ENCODE data around the gene ZMYND8. TPM values are rescaled to one million over a fixed set of nuclear protein-coding genes. Genes with fewer than 3 reads are reported as not detected.

ZMYND8 gene
- polyA plus RNA-seq, 3 donors: 39.6 to 42.8 (median 41.2) TPM

DNA sequence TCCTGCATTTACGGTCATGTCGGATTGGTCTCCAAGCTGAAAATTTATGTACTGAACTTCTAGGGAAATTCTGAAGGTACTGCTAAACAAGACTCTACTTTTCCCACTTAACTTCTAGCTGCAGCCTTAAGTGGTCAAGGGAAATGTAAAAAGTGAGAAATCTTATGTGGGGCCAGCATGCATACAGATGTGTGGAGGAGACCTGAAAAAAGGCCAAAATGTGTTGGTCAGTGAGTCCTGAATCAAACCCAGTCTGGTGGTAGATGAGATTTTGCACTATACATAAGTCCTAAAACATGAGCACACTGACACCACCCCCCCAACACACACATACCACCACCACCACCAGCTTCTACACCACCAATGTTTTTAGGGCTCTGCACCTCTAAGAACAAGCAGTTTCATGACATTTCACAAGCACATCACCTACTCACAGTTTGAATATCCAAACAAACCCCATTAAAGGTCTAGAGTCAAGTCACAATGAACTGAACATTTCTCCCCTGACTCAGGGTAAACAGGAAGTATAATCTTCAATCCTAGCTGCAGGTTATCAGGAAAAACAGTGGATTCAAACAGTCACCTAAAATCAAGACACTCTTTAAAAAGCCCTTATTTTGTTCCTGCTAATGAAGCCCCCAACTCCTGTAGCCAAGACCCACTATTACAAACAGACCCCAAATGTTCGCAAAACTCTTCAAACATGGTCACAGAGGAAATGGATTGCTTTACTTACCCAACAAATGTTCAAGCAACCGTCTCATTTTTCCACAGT lies 1.6 kb downstream of the ZMYND8 start:
- no peak for DNase-seq (ENCODE audit: low read depth in 3 of 3, low spot score in 2 of 3)

DNA sequence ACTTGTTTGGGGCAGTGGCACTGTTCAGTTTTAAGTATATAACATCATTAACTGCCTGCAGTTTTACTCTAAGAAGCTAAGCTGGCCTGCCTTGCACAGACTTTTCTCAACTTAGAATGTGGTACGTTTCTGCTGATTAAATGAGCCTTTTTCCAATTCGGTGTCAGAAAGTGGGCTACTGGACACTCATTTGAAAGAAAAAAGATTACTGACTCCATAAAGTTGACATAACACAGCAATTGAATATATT lies 2.1 kb downstream of the ZMYND8 start:
- DNase-seq (ENCODE audit: low read depth in 3 of 3, low spot score in 2 of 3): no peak

DNA sequence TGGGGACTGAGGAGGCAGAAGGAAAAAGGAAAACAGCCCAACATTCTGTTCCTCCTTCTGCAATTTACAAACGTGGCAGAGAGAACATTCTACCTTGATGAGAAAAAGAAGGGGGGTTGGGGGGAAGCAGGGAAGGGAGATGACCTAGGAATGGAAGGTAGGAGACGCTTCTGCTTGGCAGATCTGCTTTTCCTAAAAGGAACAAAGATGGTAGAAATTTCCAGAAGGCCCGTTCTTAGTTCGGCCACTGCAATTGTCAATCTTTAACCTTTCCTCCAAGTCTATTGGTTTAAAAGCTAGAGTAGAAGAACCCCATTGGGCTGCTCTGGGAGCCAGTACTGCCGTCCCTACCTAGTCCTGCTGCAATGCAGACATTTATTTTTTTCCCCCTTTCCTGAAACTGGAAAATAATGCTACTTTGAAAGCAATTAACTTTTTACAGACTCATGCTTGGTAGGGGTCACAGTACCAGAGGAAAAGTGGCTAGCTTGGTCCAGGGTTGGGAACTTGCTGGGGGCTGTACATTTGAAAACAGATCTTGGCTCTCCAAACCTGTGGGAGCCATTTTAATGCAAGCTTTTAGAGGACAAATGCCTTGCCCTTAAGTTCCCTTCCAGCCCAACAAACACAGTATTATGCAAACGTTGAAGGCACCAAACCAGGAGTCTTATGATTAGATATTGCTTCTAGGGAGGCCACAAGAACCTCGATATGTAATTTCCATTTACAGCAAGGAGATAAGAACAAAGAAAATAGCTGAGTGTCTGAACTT lies 2.6 kb downstream of the ZMYND8 start:
- no peak for DNase-seq (ENCODE audit: low read depth in 3 of 3, low spot score in 2 of 3)

DNA sequence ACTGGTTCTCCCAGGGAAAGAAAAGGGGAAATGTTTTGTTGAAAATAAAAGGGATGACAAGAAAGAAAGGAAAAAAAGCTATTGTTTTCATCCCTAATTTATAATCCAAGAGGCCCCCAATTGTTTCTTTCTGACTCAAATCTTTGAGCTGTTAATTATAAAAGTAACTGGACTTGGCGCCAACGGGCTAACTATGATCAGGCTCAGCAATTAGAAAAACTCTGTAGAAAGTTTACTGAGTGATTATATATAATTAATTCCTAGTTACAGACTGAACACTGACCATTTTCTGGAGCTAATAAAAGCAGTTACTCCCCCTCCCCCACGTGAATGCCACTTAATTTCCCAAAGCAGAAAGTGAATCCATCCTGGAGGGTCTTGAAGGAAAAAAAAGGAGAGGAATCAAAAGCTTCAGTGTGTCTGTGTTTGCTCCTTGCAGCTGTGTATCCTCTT lies 3.2 kb downstream of the ZMYND8 start:
- no peak for DNase-seq (ENCODE audit: low read depth in 3 of 3, low spot score in 2 of 3)

DNA sequence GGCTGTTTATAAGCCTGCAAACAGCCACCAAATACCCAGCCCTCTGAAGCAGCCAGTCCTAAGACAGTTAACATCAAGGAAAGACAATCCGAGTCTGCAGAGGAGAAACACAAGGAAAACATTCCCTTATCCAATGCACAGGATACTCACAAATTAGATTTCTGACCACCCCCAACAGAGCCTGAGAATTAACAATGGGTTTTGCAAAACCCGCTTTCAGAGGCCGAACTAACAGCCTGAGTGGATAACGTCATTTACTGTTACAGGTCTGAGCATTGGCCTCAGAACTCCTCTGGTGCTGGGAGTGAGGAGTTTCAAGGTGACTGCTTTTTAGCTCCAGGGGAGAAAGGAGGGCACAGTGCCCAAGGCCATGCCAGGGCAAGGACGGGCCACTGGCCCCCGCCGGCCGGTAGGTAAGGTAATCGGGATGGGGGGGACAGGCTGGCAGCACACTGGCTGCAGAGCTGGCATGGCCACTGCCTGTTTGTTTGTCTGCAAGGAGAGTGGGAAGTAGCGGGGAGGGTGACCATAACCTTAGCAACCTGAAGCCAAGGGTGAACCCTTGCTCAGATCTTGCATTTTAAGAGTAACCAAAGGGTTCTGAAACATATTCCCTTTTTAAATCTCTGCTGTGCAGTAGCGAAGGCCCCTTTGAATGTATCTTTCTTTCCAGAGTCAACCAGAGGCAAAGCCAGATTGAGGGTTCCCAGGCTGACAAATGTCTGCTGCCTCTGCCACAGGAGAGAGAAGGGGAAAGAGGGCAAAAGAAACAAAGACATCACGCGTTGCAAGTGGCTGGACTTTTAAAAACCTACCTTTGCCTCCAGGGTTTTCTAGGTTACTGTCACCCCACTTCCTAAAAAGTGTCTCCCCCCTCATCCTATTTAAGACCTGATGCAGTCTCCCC lies 3.9 kb downstream of the ZMYND8 start:
- no peak for DNase-seq (ENCODE audit: low read depth in 3 of 3, low spot score in 2 of 3)

DNA sequence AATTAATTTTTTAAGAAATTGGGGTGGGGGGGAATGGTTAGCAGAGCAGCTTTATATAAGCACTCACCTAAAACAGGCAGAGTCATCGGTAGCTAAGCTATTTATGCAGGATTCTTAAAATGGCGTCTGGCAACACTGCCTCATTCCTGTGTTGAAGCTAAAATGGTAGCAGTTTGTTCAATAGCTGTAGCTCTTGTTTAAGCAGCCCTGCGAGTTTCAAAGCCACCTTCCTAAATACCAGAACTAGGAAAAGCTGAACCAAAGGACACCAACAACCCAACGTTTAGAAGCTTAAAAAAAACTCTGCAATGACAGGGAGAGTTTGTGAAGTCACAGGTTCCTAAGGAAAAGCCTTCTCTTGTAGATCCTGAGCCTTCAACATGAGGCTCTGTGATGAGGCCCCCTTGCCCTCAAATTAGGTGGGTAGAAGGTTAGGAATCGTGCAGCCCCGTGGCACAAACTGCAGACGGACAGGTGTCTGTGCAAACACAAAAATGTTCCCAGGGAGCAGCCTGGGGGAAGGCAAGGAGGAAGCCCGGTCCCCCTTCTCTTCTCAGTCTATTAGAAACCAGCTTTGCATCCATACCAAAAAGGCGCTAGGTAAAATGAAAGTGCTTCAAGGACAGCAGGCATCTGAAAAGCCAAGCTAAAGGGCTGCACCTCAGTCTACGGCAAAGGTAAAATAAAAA lies 4.7 kb downstream of the ZMYND8 start:
- DNase-seq (ENCODE audit: low read depth in 3 of 3, low spot score in 2 of 3): no peak

DNA sequence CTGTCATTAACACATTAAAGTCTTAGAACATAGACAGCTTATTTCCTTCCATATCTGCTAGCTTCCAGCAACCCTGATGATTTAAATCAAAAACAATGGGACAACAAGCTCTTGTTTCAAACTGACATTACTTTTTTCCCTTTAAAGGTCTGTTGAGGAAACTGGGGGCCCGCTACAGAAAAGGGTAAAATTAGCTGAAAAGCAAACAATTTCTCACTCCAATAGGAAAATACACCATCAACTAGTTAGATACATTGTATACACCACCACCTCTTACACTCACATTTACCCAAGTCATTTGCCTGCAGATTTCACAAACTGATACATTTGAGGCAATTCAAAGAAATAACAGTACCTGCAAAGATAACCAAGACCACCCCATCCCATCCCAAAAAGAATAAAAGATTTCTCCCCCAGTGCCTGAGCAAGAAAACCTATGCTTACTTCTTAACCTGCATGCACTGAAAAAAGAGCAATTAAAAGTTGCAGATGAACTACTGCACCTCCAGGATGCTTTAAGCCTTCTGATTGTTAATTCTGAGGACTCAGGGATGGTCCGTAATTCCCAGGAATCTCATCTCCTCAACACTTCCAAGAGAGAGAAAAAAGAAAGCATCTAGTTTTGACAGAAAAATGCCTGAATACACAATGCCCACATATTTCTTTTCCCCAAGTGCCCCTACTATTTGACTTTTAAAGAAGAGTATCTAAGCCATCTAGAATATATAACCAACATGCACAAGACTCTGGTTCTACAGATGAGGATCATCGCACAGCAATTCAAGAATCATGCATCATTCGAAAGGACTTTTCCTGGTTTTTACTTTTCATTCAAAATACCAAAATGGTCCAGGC lies 5.6 kb downstream of the ZMYND8 start:
- no peak for DNase-seq (ENCODE audit: low read depth in 3 of 3, low spot score in 2 of 3)

DNA sequence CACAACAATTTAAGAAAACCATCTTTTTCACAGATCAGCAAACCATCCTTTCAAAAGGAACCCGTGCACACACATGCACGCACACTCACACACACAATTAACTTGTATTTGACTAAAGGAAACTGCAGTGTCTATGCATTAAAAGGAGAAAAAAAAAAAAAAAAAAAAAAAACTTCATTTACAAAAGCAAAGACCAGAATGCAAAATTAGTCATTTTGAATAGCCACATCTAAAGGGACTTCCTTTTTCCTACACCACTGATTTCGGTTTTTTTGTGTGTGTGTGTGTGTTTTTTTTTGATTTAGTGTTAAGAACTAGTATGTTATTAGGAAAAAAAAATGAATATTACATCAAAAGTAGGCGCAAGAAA lies 6.3 kb downstream of the ZMYND8 start:
- no peak for DNase-seq (ENCODE audit: low read depth in 3 of 3, low spot score in 2 of 3)

DNA sequence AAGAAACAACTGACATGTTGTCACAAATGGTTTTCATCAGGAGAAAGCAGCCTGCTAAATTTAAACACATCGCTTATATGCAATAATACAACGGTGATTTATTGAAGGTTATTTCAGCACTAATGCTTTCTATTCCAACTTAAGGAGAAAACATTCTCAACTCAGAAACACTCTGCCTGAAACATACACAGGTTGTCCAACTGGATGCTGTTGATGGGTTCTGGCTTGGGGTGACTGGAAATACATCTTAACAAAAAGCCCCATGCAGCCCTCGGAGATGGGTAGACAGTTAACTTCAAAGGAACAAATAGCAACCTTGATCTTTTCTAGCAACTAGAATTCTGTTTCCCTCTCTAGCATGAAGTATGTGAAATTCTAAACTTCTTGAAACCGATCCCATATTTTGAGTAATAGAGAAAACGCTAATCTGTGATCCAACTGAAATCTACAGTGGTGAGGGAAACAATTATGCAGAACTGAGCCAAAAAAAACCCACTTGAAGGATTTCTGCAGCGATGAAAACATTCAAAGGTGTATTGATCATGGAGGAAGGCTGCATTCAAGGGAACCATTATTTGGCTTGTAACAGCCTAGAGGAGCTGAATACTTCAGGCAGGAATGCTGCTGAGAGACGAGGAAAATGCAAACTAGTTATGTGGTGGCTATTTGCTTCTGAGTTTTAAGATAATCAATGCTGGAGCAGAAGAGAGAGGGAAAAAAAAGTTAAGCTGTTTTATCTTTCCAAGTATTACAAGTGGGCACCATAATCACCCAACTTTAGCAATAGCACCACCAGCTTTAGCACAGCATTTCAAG lies 6.9 kb downstream of the ZMYND8 start:
- DNase-seq (ENCODE audit: low read depth in 3 of 3, low spot score in 2 of 3): no peak

DNA sequence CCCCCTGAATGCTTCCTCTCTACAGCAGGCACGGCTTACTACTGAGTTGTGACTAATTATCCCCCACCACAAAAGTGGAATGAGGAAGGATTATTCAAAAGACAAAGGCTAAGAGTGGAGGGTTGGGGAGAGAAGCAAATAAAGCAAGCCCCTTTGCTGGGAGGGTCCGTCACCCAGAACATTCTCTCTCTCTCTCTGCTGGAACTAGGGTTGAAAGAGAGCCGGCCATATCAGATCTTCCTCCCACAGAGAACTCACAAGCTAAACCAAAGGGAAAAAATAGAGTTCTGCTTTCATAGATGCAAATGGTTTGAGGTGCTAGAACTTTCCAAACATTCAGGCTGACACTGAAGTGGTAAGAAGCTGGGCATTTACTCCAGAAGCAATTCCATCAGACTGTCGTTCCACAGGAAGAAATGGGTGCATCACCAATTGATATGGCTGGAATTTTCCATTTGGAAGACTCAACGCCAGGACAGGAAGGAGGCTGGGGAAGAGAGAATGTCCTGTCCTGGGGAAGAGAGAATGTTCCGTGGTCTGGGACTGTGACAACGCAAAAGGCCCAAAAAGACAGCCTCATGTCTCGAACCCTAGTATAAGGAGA lies 7.9 kb downstream of the ZMYND8 start:
- DNase-seq (ENCODE audit: low read depth in 3 of 3, low spot score in 2 of 3): no peak

DNA sequence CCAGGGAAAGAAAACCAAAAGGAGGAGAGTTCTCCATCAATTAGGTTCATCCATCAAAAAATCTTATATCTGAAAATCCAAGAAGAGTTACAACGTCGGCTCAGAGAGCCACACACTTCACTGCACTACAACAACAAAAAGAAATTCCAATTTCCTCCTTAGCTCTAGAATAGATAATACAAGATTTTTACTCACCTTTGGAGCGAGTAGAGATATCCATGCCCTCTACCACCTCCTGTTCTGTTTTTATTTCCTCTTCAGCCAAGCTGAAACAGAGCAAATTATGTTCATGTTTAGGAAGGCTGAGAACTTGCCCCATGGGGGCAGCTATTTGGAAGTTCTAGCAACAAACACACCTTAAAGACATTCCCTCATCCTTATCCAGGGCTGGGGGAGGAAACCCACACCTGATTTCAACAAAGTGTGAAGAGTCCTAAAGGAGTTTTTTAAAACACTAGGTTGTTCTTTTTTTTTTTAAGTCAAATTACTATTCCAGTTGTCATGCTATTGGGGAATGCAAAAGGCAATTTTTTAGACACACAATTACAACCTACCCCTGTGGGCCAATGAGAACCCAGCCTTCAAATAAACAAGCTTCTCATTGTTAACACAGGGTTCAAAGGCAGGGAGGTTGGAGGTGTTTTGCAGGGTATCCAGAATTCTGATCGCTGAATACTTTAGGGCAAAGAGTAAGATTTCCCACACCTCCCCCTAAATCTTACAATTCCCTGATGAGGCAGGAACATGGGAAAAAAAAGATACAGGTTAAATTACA lies 8.7 kb downstream of the ZMYND8 start:
- no peak for DNase-seq (ENCODE audit: low read depth in 3 of 3, low spot score in 2 of 3)

DNA sequence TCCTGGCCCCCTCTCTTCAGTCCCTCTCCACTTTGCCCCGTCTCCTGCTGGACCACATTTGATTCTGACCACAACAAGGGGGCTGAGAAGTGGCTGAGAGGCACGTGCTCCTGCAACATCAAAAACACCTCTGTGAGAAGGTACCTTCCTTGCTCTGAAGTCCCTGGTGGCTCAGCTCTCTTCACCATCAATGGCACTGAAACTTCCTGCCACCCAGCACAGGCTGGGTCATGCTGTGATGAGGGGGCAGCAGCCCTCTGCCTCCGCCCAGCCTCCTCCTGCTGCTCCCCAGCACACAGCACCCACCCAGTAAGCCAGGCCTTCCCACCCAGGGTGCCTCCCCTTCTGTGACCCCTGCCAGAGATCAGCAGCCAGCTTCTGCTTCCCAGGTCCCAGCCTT lies 10.3 kb downstream of the ZMYND8 start:
- DNase-seq (ENCODE audit: low read depth in 3 of 3, low spot score in 2 of 3): no peak

DNA sequence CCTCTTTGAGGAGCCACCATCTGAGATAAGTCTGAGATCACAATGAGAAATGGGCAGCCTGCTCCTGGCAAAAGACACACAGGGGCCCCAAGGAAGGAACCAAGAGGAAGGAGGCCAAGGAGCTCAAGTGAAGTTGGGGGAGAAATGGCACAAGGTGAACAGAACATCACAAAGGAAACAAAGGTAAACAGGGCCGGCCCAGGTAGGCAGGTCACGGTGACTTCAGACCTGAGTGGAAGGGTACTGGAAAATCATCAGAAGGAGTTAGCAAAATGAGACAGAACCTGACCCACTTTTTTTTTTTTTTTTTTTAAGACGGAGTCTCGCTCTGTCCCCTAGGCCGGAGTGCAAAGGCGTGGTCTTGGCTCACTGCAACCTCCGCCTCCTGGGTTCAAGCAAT lies 11.3 kb downstream of the ZMYND8 start:
- no peak for DNase-seq (ENCODE audit: low read depth in 3 of 3, low spot score in 2 of 3)

DNA sequence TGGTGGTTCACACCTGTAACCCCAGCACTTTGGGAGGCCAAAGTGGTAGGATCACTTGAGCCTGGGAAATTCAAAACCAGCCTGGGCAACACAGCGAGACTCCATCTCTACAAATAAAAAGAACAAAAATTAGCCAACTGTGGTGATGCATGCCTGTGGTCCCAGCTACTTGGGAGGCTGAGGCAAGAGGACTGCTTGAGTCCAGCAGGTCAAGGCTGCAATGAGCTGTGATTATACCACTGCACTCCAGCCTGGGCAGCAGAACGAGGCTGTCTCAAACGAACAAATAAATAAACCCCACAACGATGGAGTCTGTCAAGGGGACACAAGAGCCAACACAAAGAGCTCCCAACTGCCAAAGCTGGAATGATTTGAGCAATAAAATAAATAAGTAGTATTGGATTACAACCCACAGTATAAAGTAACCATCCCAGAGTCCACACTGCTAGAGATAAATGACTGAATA lies 13.5 kb downstream of the ZMYND8 start:
- no peak for DNase-seq (ENCODE audit: low read depth in 3 of 3, low spot score in 2 of 3)

DNA sequence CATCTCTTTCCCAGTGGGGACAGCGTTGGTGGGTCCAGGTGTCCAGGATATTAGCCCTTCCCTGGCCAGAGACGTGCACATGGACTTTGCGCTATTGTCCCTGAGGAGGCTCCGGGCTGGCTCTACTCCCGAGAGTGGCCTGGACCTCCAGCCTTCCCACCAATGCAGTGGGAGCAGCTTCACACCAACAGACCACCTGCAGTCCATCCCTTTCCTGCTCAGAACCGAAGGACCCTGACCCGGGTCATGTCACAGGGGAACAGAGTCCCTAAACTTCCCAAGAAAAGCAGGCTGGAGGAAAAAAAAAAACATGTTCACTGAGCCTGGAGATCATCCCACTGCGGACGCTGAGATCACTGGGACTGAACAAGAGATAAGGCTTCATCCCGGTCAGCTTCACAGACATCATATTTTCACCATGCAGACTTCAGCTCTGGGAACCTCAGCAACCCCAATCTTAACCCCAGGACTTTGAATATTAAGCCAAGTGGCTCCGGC lies 18.3 kb downstream of the ZMYND8 start:
- DNase-seq (ENCODE audit: low read depth in 3 of 3, low spot score in 2 of 3): no peak

DNA sequence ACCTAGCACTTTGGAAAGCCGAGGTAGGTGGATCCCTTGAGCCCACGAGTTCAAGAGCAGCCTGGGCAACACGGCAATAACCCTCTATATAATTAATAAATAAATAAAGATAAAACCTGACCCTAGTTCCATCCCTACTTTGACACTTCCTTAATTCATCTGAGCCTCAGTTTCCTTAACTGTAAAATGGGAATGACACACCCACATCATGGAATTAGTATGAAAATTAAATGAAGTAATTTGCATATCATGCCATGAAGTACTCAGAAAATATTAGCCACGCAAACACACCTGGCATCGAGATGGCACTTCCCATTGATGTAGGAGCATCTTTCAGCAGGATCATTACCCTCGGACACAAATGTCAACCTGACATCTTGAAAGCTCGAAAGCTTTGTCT lies 19.1 kb downstream of the ZMYND8 start:
- no peak for DNase-seq (ENCODE audit: low read depth in 3 of 3, low spot score in 2 of 3)

DNA sequence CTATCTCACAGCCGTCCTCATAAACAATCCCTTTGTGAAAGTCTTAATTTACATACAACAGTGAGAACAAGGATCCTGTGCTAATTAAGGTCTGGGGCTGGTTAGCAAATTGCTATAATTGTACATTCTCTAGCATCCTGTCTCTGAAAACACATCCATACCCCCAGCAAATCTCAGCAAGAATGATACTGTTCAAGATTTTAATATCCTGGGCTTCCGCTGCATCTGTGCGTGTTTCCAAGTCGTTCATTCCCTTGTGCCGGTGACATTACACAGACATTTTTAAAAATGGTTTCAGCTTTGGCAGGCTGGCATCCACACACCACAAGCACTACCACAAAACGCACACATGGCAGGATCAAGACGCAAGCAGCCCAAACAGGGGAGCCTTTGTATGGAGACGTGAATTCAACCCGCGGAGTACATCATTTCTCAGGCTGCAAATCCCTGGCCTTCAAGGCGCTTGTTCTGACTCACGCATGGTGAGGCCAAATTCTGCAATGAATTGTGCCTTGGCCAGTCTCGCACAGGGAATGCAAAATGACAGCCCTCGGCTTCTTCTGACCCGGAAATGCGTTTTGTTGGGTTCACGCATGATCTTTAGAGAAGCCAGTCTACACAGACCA lies 20.3 kb downstream of the ZMYND8 start:
- no peak for DNase-seq (ENCODE audit: low read depth in 3 of 3, low spot score in 2 of 3)

All from right renal cortex interstitium (tissue), 3 donors.